Trophoblast cell (in vitro differentiated cells and primary cell): ENCODE results near the gene ADCY9.

Source experiments
- DNase-seq, 2 donors: peaks; one replicate each; pipeline ENCODE4 v3.0.0-alpha.2; 2016
- H2AFZ ChIP-seq: 2 replicates; pipeline ENCODE4 v1.6.1; 2013; ENCODE audit warnings: low read length, moderate library complexity, mild to moderate bottlenecking; ENCODE audit not compliant: insufficient read depth, poor library complexity
- H2AK5ac ChIP-seq: 2 replicates; pipeline ENCODE4 v1.6.1; 2013; ENCODE audit warnings: mild to moderate bottlenecking, low read length
- H2BK120ac ChIP-seq: 2 replicates; pipeline ENCODE4 v1.6.1; 2013; ENCODE audit warnings: low read length, mild to moderate bottlenecking, moderate library complexity; ENCODE audit not compliant: insufficient read depth, poor library complexity
- H2BK12ac ChIP-seq: 2 replicates; pipeline ENCODE4 v1.6.1; 2013; ENCODE audit warnings: mild to moderate bottlenecking, low read length, moderate library complexity
- H2BK5ac ChIP-seq: 2 replicates; pipeline ENCODE4 v1.6.1; 2013; ENCODE audit warnings: low read length, low read depth, moderate library complexity, mild to moderate bottlenecking; ENCODE audit not compliant: poor library complexity
- H3K14ac ChIP-seq: 2 replicates; pipeline ENCODE4 v1.6.1; 2013; ENCODE audit warnings: mild to moderate bottlenecking, low read length
- H3K18ac ChIP-seq: 2 replicates; pipeline ENCODE4 v1.6.1; 2013; ENCODE audit warnings: mild to moderate bottlenecking, low read length
- H3K23ac ChIP-seq: 2 replicates; pipeline ENCODE4 v1.6.1; 2013; ENCODE audit warnings: low read length
- H3K27ac ChIP-seq: 2 replicates; pipeline ENCODE4 v1.5.1; 2013; ENCODE audit warnings: low read depth, mild to moderate bottlenecking, inconsistent platforms, low read length, moderate library complexity
- H3K27me3 ChIP-seq: 2 replicates; pipeline ENCODE4 v1.6.1; 2013; ENCODE audit warnings: inconsistent platforms, mild to moderate bottlenecking, low read length, moderate library complexity; ENCODE audit not compliant: insufficient read depth
- H3K36me3 ChIP-seq, 2 experiments: 1 replicate in 1 of 2; 2 replicates in 1 of 2; pipeline ENCODE4 v1.6.1; 2013; ENCODE audit warnings: low read length in 2 of 2, mild to moderate bottlenecking in 2 of 2, moderate library complexity in 1 of 2; ENCODE audit not compliant: insufficient read depth in 2 of 2, control insufficient read depth in 1 of 2
- H3K4ac ChIP-seq: 2 replicates; pipeline ENCODE4 v1.6.1; 2013; ENCODE audit warnings: low read depth, mild to moderate bottlenecking, low read length, moderate library complexity
- H3K4me1 ChIP-seq, 2 experiments: 1 replicate in 1 of 2; 2 replicates in 1 of 2; pipeline ENCODE4 v1.6.1; 2013; ENCODE audit warnings: low read length in 2 of 2, mild to moderate bottlenecking in 2 of 2, moderate library complexity in 1 of 2; ENCODE audit not compliant: insufficient read depth in 2 of 2, control insufficient read depth in 1 of 2
- H3K4me2 ChIP-seq: 2 replicates; pipeline ENCODE4 v1.6.1; 2013; ENCODE audit warnings: inconsistent platforms, mild to moderate bottlenecking, low read length, moderate library complexity
- H3K4me3 ChIP-seq: 2 replicates; pipeline ENCODE4 v1.5.1; 2013; ENCODE audit warnings: mild to moderate bottlenecking, low read depth, low read length, inconsistent platforms
- H3K79me1 ChIP-seq: one replicate; pipeline ENCODE4 v1.6.1; 2013; ENCODE audit warnings: low read length
- H3K79me2 ChIP-seq: 2 replicates; pipeline ENCODE4 v1.6.1; 2013; ENCODE audit warnings: low read length, mild to moderate bottlenecking; ENCODE audit not compliant: control insufficient read depth, insufficient read depth, poor library complexity
- H3K9ac ChIP-seq: 2 replicates; pipeline ENCODE4 v1.6.1; 2013; ENCODE audit warnings: mild to moderate bottlenecking, low read length
- H3K9me3 ChIP-seq: 2 replicates; pipeline ENCODE4 v1.6.1; 2013; ENCODE audit warnings: low read depth, mild to moderate bottlenecking, control low read depth, inconsistent platforms, low read length; ENCODE audit not compliant: insufficient read depth
- H4K12ac ChIP-seq: 2 replicates; pipeline ENCODE4 v1.6.1; 2013; ENCODE audit warnings: low read depth, mild to moderate bottlenecking, low read length, moderate library complexity
- H4K8ac ChIP-seq: 2 replicates; pipeline ENCODE4 v1.6.1; 2013; ENCODE audit warnings: low read depth, mild to moderate bottlenecking, low read length, moderate library complexity
- H4K91ac ChIP-seq: one replicate; pipeline ENCODE4 v1.6.1; 2013; ENCODE audit warnings: low read depth, mild to moderate bottlenecking, low read length, moderate library complexity
- WGBS: extraction: QIAGEN DNeasy Blood & Tissue Kit; methylation state at CpG from one replicate; pipeline ENCODE4 v1.1.7; 2013; ENCODE audit warnings: missing lambda C conversion rate; ENCODE audit not compliant: insufficient read length, insufficient coverage; ENCODE audit errors: extremely low coverage; 5-methylcytosine and 5-hydroxymethylcytosine counted together

The ADCY9 gene

GRCh38 chr16:4058386-4058785 lies 57.9 kb downstream of the ADCY9 start:
- no peak for DNase-seq
- Histone ChIP-seq H3K18ac (no peak overlapping the region), H3K4me1 (peaks cover 2 to 5% of the 10 kb centered on the region in 2 experiments)

GRCh38 chr16:4057439-4057877 lies 58.8 kb downstream of the ADCY9 start:
- no peak overlapping the region for H2BK12ac ChIP-seq
- H3K4me2 ChIP-seq: no peak overlapping the region
- no peak overlapping the region for H4K8ac ChIP-seq
- peaks cover 2 to 5% of the 10 kb centered on the region in 2 experiments for H3K4me1 ChIP-seq
- no peaks in the 10 kb centered on the region for H3K27me3 ChIP-seq
- no peak overlapping the region for H3K4me3 ChIP-seq
- H3K36me3 ChIP-seq: no peaks in the 10 kb centered on the region
- H3K27ac ChIP-seq: no peak overlapping the region
- no peak overlapping the region for H4K91ac ChIP-seq
- H3K79me2 ChIP-seq: no peaks in the 10 kb centered on the region
- no CpG with 5 or more reads among the region's 17 CpGs for WGBS
- no peak overlapping the region for H2AFZ ChIP-seq
- DNase-seq: no peak
- H3K4ac ChIP-seq: no peak overlapping the region
- H2BK5ac ChIP-seq: no peak overlapping the region
- H3K23ac ChIP-seq: no peak overlapping the region
- no peaks in the 10 kb centered on the region for H3K79me1 ChIP-seq
- H2BK120ac ChIP-seq: no peak overlapping the region
- H3K14ac ChIP-seq: no peak overlapping the region
- H3K9ac ChIP-seq: no peak overlapping the region
- no peaks in the 10 kb centered on the region for H3K9me3 ChIP-seq
- no peak overlapping the region for H4K12ac ChIP-seq
- no peak overlapping the region for H3K18ac ChIP-seq
- no peak overlapping the region for H2AK5ac ChIP-seq

More at GRCh38 chr16:4058386-4058785, 57.9 kb downstream of the ADCY9 start:
- WGBS: no CpG with 5 or more reads among the region's 6 CpGs
- H2BK120ac ChIP-seq: no peak overlapping the region
- H2AFZ ChIP-seq: no peak overlapping the region
- no peak overlapping the region for H3K9ac ChIP-seq
- H3K4me3 ChIP-seq: no peak overlapping the region
- H3K36me3 ChIP-seq: no peaks in the 10 kb centered on the region
- no peak overlapping the region for H4K91ac ChIP-seq
- no peak overlapping the region for H3K23ac ChIP-seq
- H4K12ac ChIP-seq: no peak overlapping the region
- no peaks in the 10 kb centered on the region for H3K79me2 ChIP-seq
- no peak overlapping the region for H2AK5ac ChIP-seq
- H2BK12ac ChIP-seq: no peak overlapping the region
- H3K9me3 ChIP-seq: no peaks in the 10 kb centered on the region
- no peaks in the 10 kb centered on the region for H3K79me1 ChIP-seq
- no peak overlapping the region for H4K8ac ChIP-seq
- no peak overlapping the region for H3K14ac ChIP-seq
- no peak overlapping the region for H3K4ac ChIP-seq
- no peak overlapping the region for H3K27ac ChIP-seq
- no peaks in the 10 kb centered on the region for H3K27me3 ChIP-seq
- H3K4me2 ChIP-seq: no peak overlapping the region
- H2BK5ac ChIP-seq: no peak overlapping the region

GRCh38 chr16:4056161-4057105 lies 59.8 kb downstream of the ADCY9 start:
- no peaks in the 10 kb centered on the region for H3K79me2 ChIP-seq
- H3K18ac ChIP-seq: no peak overlapping the region
- no peaks in the 10 kb centered on the region for H3K36me3 ChIP-seq
- H2BK5ac ChIP-seq: no peak overlapping the region
- no peak for DNase-seq
- no peak overlapping the region for H3K4me3 ChIP-seq
- H3K4me2 ChIP-seq: no peak overlapping the region
- no peaks in the 10 kb centered on the region for H3K9me3 ChIP-seq
- no CpG with 5 or more reads among the region's 16 CpGs for WGBS
- H4K8ac ChIP-seq: no peak overlapping the region
- H3K4me1 ChIP-seq: peaks cover 2 to 5% of the 10 kb centered on the region in 2 experiments
- H2AK5ac ChIP-seq: no peak overlapping the region
- H3K9ac ChIP-seq: no peak overlapping the region
- no peak overlapping the region for H3K23ac ChIP-seq
- H4K12ac ChIP-seq: no peak overlapping the region
- no peaks in the 10 kb centered on the region for H3K27me3 ChIP-seq
- no peak overlapping the region for H3K4ac ChIP-seq
- H4K91ac ChIP-seq: no peak overlapping the region
- H3K27ac ChIP-seq: no peak overlapping the region
- no peak overlapping the region for H3K14ac ChIP-seq
- H2BK120ac ChIP-seq: no peak overlapping the region
- no peak overlapping the region for H2AFZ ChIP-seq
- H3K79me1 ChIP-seq: no peaks in the 10 kb centered on the region
- H2BK12ac ChIP-seq: no peak overlapping the region

- Histone ChIP-seq H2BK5ac (no peak overlapping the region), H3K14ac (no peak overlapping the region), H3K23ac (no peak overlapping the region), H2BK12ac (no peak overlapping the region), H2AK5ac (no peak overlapping the region), H3K9ac (no peak overlapping the region), H3K4me3 (no peak overlapping the region), H4K12ac (no peak overlapping the region), H4K91ac (no peak overlapping the region), H3K79me1 (no peaks in the 10 kb centered on the region), H4K8ac (no peak overlapping the region), H3K18ac (no peak overlapping the region), H3K79me2 (no peaks in the 10 kb centered on the region), H2AFZ (no peak overlapping the region), H3K27me3 (no peaks in the 10 kb centered on the region), H3K4me2 (no peak overlapping the region), H3K27ac (no peak overlapping the region), H2BK120ac (no peak overlapping the region), H3K9me3 (no peaks in the 10 kb centered on the region), H3K4ac (no peak overlapping the region), H3K36me3 (no peaks in the 10 kb centered on the region), H3K4me1 (peaks cover 2 to 5% of the 10 kb centered on the region in 2 experiments)
- DNase-seq: no peak
- WGBS: no CpG with 5 or more reads among the region's 15 CpGs
Observed at GRCh38 chr16:4055748-4056147, 60.5 kb downstream of the ADCY9 start.
